ENCODE data around the gene TMEM222. TPM values are rescaled to one million over a fixed set of nuclear protein-coding genes. Genes with fewer than 3 reads are reported as not detected.

The TMEM222 gene
- total and polyA plus RNA-seq, 12 donors, result 30.7 to 73.2 (median 49.8) TPM

- no peaks in the 10 kb centered on the region for H3K36me3 ChIP-seq (replicated peaks in 1 of 2)
- DNase-seq, result no peak
Observed at GRCh38 chr1:27314737-27315136, 7.2 kb upstream of the TMEM222 start.

GRCh38 chr1:27316860-27317259, 5.1 kb upstream of the TMEM222 start:
- Histone ChIP-seq H3K27me3 (no peaks in the 10 kb centered on the region), H3K9me3 (replicated peaks in 1 of 3) (no peaks in the 10 kb centered on the region), H3K36me3 (replicated peaks in 1 of 2) (no peaks in the 10 kb centered on the region), H3K4me1 (replicated peaks in 1 of 2) (peaks cover 0 to 4% of the 10 kb centered on the region in 2 donors), H3K4me3 (no peak overlapping the region), H3K27ac (no peak overlapping the region)
- no peak for TF ChIP-seq CTCF (IDR thresholded peaks at IDR 0.05)
- TF ChIP-seq POLR2A (IDR thresholded peaks at IDR 0.05), result no peak
- WGBS, 4 donors, result 62 to 79% (median 71%) methylated on average over 5 of the region's 5 CpGs
- DNase-seq, result no peak
- intact Hi-C loops (cut with DNase I), result no loop called here

More at GRCh38 chr1:27314737-27315136, 7.2 kb upstream of the TMEM222 start:
- WGBS, 4 donors, result 48 to 66% (median 59%) methylated on average over 2 of the region's 2 CpGs
- TF ChIP-seq CTCF (IDR thresholded peaks at IDR 0.05), result no peak
- TF ChIP-seq POLR2A (IDR thresholded peaks at IDR 0.05), result no peak
- H3K4me3 ChIP-seq, result no peak overlapping the region
- H3K27ac ChIP-seq, result no peak overlapping the region
- no peaks in the 10 kb centered on the region for H3K9me3 ChIP-seq (replicated peaks in 1 of 3)
- no peaks in the 10 kb centered on the region for H3K4me1 ChIP-seq (replicated peaks in 1 of 2)
- intact Hi-C loops (cut with DNase I), result no loop called here
- no peaks in the 10 kb centered on the region for H3K27me3 ChIP-seq

GRCh38 chr1:27318136-27318535, 3.8 kb upstream of the TMEM222 start:
- no peak overlapping the region for H3K27ac ChIP-seq
- TF ChIP-seq CTCF (IDR thresholded peaks at IDR 0.05), result no peak
- no peak for TF ChIP-seq POLR2A (IDR thresholded peaks at IDR 0.05)
- no peaks in the 10 kb centered on the region for H3K36me3 ChIP-seq (replicated peaks in 1 of 2)
- no peaks in the 10 kb centered on the region for H3K27me3 ChIP-seq
- intact Hi-C loops (cut with DNase I), result no loop called here
- H3K4me1 ChIP-seq (replicated peaks in 1 of 2), result peaks cover 5 to 8% of the 10 kb centered on the region in 2 donors
- DNase-seq, result no peak
- no peaks in the 10 kb centered on the region for H3K9me3 ChIP-seq (replicated peaks in 1 of 3)
- H3K4me3 ChIP-seq, result no peak overlapping the region
- WGBS, 4 donors, result 22 to 28% (median 22%) methylated on average over 4 of the region's 4 CpGs

GRCh38 chr1:27318596-27318995, 3.4 kb upstream of the TMEM222 start:
- no peak overlapping the region for H3K27ac ChIP-seq
- 64 to 80% (median 74%) methylated on average over 1 of the region's 1 CpG for WGBS, 4 donors
- intact Hi-C loops (cut with DNase I), result no loop called here

More at GRCh38 chr1:27318596-27318995, 3.4 kb upstream of the TMEM222 start:
- no peak for TF ChIP-seq POLR2A (IDR thresholded peaks at IDR 0.05)
- no peak for TF ChIP-seq CTCF (IDR thresholded peaks at IDR 0.05)
- no peak for DNase-seq
- H3K4me1 ChIP-seq (replicated peaks in 1 of 2), result peaks cover 9 to 13% of the 10 kb centered on the region in 2 donors
- no peak overlapping the region for H3K4me3 ChIP-seq
- H3K27me3 ChIP-seq, result no peaks in the 10 kb centered on the region
- H3K36me3 ChIP-seq (replicated peaks in 1 of 2), result no peaks in the 10 kb centered on the region
- H3K9me3 ChIP-seq (replicated peaks in 1 of 3), result no peaks in the 10 kb centered on the region
